Measurements from ENCODE around the gene RABL6. TPM values are rescaled to one million over a fixed set of nuclear protein-coding genes. Genes with fewer than 3 reads are reported as not detected.

The RABL6 gene
- total RNA-seq, 1 donor from 2014 or later = 107 TPM

GRCh38 chr9:136854842-136855460 is 47.2 kb downstream of the RABL6 start:
- intact Hi-C loops (cut with micrococcal nuclease) = no loop called here

- intact Hi-C loops (cut with micrococcal nuclease) = no loop called here
Measured at GRCh38 chr9:136855461-136856078, 47.8 kb downstream of the RABL6 start.

GRCh38 chr9:136856079-136856476 is 48.3 kb downstream of the RABL6 start:
- intact Hi-C loops (cut with micrococcal nuclease) = no loop called here

- intact Hi-C loops (cut with micrococcal nuclease) = no loop called here
Measured at GRCh38 chr9:136856541-136857141, 48.9 kb downstream of the RABL6 start.

GRCh38 chr9:136857166-136857565 is 49.4 kb downstream of the RABL6 start:
- intact Hi-C loops (cut with micrococcal nuclease) = no loop called here

- intact Hi-C loops (cut with micrococcal nuclease) = no loop called here
Measured at GRCh38 chr9:136857581-136858412, 50.0 kb downstream of the RABL6 start.

- intact Hi-C loops (cut with micrococcal nuclease) = no loop called here
Measured at GRCh38 chr9:136858452-136858843, 50.7 kb downstream of the RABL6 start.

- intact Hi-C loops (cut with micrococcal nuclease) = no loop called here
Measured at GRCh38 chr9:136858844-136859757, 51.4 kb downstream of the RABL6 start.

- intact Hi-C loops (cut with micrococcal nuclease) = no loop called here
Measured at GRCh38 chr9:136860529-136860928, 52.8 kb downstream of the RABL6 start.

- intact Hi-C loops (cut with micrococcal nuclease) = no loop called here
Measured at GRCh38 chr9:136860933-136861873, 53.5 kb downstream of the RABL6 start.

- intact Hi-C loops (cut with micrococcal nuclease) = no loop called here
Measured at GRCh38 chr9:136861874-136862457, 54.2 kb downstream of the RABL6 start.

- intact Hi-C loops (cut with micrococcal nuclease) = no loop called here
Measured at GRCh38 chr9:136862849-136863622, 55.3 kb downstream of the RABL6 start.

GRCh38 chr9:136863623-136864273 is 56.0 kb downstream of the RABL6 start:
- intact Hi-C loops (cut with micrococcal nuclease) = no loop called here

GRCh38 chr9:136865041-136865767 is 57.5 kb downstream of the RABL6 start:
- intact Hi-C loops (cut with micrococcal nuclease) = no loop called here

- intact Hi-C loops (cut with micrococcal nuclease) = loop anchor here (1.0 to 2.0 kb wide), 5 partner anchors 16 to 65 kb away; partner anchors contain the start of genes PHPT1 and TRAF2
Measured at GRCh38 chr9:136865768-136866103, 58.0 kb downstream of the RABL6 start.

GRCh38 chr9:136866898-136867421 is 59.2 kb downstream of the RABL6 start:
- intact Hi-C loops (cut with micrococcal nuclease) = loop anchor here (1.0 to 2.0 kb wide), 5 partner anchors 15 to 66 kb away; partner anchors contain the start of genes PHPT1 and TRAF2

GRCh38 chr9:136867480-136867879 is 59.7 kb downstream of the RABL6 start:
- intact Hi-C loops (cut with micrococcal nuclease) = loop anchor here (2.0 kb wide), 1 partner anchor 67 kb away; no protein-coding TSS in a partner anchor
